Suprapubic skin (tissue), 4 donors: ENCODE measurements around the gene RTL5. TPM values are rescaled to one million over a fixed set of nuclear protein-coding genes. Genes with fewer than 3 reads are reported as not detected.
"Not testable (repeated sequence)": the region's sequence is repeated elsewhere in the genome, so short reads cannot be mapped to it uniquely, and the experiment has no call there.

ENCODE experiments used
- DNase-seq, 2 donors: peaks; one replicate each; pipeline ENCODE4 v3.0.0-alpha.2; 2019; ENCODE audit warnings: low spot score in 2 of 2
- H3K27ac ChIP-seq: fragments of 200-600 bp; sonication (generic); one replicate; pipeline ENCODE4 v1.5.1; 2019
- H3K27me3 ChIP-seq: fragments of 200-600 bp; sonication (generic); one replicate; pipeline ENCODE4 v1.5.1; 2019
- H3K36me3 ChIP-seq: fragments of 200-600 bp; sonication (generic); one replicate; pipeline ENCODE4 v1.5.1; 2019
- H3K4me1 ChIP-seq: fragments of 200-600 bp; sonication (generic); one replicate; pipeline ENCODE4 v1.5.1; 2019
- H3K4me3 ChIP-seq: fragments of 200-600 bp; sonication (generic); one replicate; pipeline ENCODE4 v1.5.1; 2019; ENCODE audit warnings: mild to moderate bottlenecking
- H3K9me3 ChIP-seq: fragments of 200-600 bp; sonication (generic); one replicate; pipeline ENCODE4 v1.5.1; 2019
- EP300 ChIP-seq: sonication (generic); formaldehyde crosslinking; IDR thresholded peaks from one replicate; pipeline ENCODE4 v1.6.1; 2017; ENCODE audit warnings: antibody characterized with exemption
- POLR2A ChIP-seq, 2 donors: fragments of 450-650 bp; IDR thresholded peaks; one replicate each; pipeline ENCODE4 v1.6.1; 2017; ENCODE audit warnings: antibody characterized with exemption in 2 of 2, mild to moderate bottlenecking in 2 of 2, moderate library complexity in 2 of 2
- POLR2AphosphoS5 ChIP-seq, 3 donors: sonication (generic); formaldehyde crosslinking; IDR thresholded peaks; one replicate each; pipeline ENCODE4 v1.6.1; 2017; ENCODE audit warnings: antibody characterized with exemption in 3 of 3
- WGBS: methylation state at CpG from one replicate; pipeline ENCODE4 v1.1.5; 2018; 5-methylcytosine and 5-hydroxymethylcytosine counted together
- total RNA-seq, 4 donors: library from RNA; depleted of rRNA; stranded (reverse); fragments of >200 nt; gene quantifications; one replicate each; pipeline ENCODE4 v1.1.0, GENCODE V29; 2016
- TF ChIP-seq, protein P1 (sequence below), 2 donors: fragments of 200-600 bp in 1 of 2; fragments of 450-650 bp in 1 of 2; sonication (generic) in 1 of 2; IDR thresholded peaks; one replicate each; pipeline ENCODE4 v1.5.1; 2016 to 2019; ENCODE audit warnings: antibody characterized with exemption in 2 of 2, mild to moderate bottlenecking in 1 of 2, moderate library complexity in 1 of 2

The RTL5 gene
- total RNA-seq: 1 to 10 TPM; 1.2 to 2.4 (median 1.3) TPM

DNA sequence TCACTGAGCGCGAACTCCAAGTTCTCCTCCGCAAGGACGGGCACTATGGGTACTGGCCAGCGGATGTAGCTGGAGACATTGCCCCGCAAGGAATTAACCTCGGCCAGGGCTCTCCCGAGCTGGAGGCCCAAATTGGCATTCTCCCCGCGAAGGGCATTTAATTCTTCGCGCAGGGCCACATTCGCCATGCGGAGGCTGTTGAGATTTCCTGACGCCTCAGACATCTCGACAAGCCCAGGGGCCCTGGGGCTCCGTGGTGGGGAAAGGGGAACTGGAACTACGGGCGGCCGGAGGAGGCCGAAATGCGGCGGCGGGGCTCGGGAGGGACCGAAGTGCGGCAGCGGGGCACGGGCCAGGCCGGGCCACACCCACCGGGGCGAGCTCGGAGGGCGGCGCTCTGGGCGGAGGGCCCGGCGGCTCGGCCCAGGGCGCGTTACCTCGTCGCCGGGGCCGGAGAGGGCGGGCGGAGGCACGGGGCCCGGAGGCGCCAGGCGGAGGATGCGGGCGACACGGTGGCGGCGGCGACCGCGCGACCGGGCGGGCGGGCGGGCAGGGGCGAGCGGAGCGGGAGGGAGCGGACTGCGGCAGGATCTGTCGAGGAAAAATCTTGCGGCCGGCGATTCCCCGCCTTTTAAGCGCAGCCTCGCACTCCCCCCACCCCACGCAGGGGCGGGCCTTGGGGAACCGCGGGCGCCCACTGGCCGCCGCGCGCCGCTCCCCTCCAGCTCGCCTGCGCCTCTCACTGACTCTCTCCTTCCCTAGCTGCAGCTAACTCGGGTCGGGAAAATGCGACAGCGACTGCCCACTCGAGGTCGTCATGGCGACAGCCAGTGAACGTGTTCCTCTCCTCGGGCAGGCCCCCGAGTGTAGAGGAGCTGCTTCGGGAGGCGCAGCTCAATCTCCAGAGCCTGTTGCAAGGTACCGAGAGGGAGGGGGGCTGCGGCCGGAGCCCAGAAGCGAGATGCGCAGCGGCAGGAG lies at the start of gene RTL5:
RTL5 (minus strand) TSS at position 599 of the 978 bp plus-strand sequence.
- H3K9me3 ChIP-seq: no peaks in the 10 kb centered on the region
- H3K27me3 ChIP-seq: no peaks in the 10 kb centered on the region
- no peak for TF ChIP-seq POLR2A (IDR thresholded peaks at IDR 0.05)
- TF ChIP-seq, protein P1, sequence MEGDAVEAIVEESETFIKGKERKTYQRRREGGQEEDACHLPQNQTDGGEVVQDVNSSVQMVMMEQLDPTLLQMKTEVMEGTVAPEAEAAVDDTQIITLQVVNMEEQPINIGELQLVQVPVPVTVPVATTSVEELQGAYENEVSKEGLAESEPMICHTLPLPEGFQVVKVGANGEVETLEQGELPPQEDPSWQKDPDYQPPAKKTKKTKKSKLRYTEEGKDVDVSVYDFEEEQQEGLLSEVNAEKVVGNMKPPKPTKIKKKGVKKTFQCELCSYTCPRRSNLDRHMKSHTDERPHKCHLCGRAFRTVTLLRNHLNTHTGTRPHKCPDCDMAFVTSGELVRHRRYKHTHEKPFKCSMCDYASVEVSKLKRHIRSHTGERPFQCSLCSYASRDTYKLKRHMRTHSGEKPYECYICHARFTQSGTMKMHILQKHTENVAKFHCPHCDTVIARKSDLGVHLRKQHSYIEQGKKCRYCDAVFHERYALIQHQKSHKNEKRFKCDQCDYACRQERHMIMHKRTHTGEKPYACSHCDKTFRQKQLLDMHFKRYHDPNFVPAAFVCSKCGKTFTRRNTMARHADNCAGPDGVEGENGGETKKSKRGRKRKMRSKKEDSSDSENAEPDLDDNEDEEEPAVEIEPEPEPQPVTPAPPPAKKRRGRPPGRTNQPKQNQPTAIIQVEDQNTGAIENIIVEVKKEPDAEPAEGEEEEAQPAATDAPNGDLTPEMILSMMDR (IDR thresholded peaks at IDR 0.05): no peak
- no peak for TF ChIP-seq EP300
- no peak for TF ChIP-seq POLR2AphosphoS5 (IDR thresholded peaks at IDR 0.05)
- H3K4me1 ChIP-seq: peaks cover 16% of the 10 kb centered on the region
- peak; percentile 89 to 92 for DNase-seq
- peak within 1 kb of the TSS; percentile 78 for H3K27ac ChIP-seq
- no peaks in the 10 kb centered on the region for H3K36me3 ChIP-seq
- WGBS: 23% methylated on average over 18 of the region's 106 CpGs
- peak within 1 kb of the TSS; percentile 51 for H3K4me3 ChIP-seq

DNA sequence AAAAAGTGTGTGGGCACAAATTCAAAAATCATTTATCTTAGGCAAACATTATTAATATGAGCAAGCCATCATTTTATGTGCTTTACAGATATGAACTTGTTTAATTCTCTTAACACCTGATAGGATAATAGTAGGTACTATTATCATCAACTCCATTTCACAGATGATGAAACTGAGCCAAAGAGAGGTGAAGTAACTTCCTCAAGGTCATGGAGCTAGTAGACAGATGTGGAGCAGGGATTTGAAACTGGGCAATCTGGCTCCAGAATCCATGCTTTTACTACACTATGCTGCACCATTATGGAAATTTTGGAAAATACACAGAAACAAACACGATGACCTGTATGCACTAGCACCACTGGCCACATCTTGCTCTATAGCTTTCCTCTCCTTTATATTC lies 48.8 kb upstream of the RTL5 start:
- H3K9me3 ChIP-seq: no peaks in the 10 kb centered on the region
- H3K4me3 ChIP-seq: peak overlapping the region; percentile 65
- 50% methylated on average over 1 of the region's 1 CpG for WGBS
- peaks cover 8% of the 10 kb centered on the region for H3K4me1 ChIP-seq
- no peaks in the 10 kb centered on the region for H3K36me3 ChIP-seq
- TF ChIP-seq, protein P1 (IDR thresholded peaks at IDR 0.05): no peak
- TF ChIP-seq EP300: no peak
- TF ChIP-seq POLR2A (IDR thresholded peaks at IDR 0.05): no peak
- TF ChIP-seq POLR2AphosphoS5 (IDR thresholded peaks at IDR 0.05): no peak
- H3K27ac ChIP-seq: peak overlapping the region; percentile 85
- DNase-seq: no peak
- no peaks in the 10 kb centered on the region for H3K27me3 ChIP-seq

DNA sequence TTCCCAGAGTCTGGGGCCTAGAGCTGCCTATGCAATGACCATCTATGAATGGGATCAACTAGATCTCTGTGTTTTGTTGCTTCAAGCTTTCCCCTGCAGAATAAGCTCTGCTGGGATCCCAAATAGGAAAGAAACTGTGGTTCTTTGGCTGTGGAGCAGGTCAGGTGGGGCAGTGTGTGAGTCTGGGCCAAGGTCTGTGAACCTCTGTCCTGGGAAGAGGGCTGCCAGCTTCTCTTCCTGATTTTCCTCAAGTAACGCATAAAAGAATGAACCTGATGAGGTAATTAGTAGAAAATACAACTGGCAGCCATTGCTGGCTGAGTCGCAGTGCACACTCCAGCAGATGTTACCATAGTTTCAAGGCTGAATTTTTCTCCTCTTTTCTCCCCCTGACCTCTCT lies 45.3 kb upstream of the RTL5 start:
- TF ChIP-seq POLR2A (IDR thresholded peaks at IDR 0.05) (no peak), POLR2AphosphoS5 (IDR thresholded peaks at IDR 0.05) (no peak), EP300 (no peak)
- TF ChIP-seq, protein P1 (IDR thresholded peaks at IDR 0.05): no peak
- 56% methylated on average over 2 of the region's 2 CpGs for WGBS
- Histone ChIP-seq H3K27ac (no peak overlapping the region), H3K4me1 (no peaks in the 10 kb centered on the region), H3K4me3 (no peak overlapping the region), H3K9me3 (no peaks in the 10 kb centered on the region), H3K27me3 (no peaks in the 10 kb centered on the region), H3K36me3 (no peaks in the 10 kb centered on the region)
- DNase-seq: no peak

DNA sequence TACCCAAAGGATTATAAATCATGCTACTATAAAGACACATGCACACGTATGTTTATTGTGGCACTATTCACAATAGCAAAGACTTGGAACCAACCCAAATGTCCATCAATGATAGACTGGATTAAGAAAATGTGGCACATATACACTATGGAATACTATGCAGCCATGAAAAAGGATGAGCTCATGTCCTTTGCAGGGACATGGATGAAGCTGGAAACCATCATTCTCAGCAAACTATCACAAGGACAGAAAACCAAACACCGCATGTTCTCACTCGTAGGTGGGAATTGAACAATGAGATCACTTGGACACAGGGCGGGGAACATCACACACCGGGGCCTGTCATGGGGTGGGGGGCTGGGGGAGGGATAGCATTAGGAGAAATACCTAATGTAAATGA lies 44.6 kb upstream of the RTL5 start:
- H3K9me3 ChIP-seq, H3K4me1 ChIP-seq, H3K27me3 ChIP-seq, H3K4me3 ChIP-seq, H3K27ac ChIP-seq, DNase-seq, H3K36me3 ChIP-seq: not testable (repeated sequence)
- 79% methylated on average over 5 of the region's 5 CpGs for WGBS

DNA sequence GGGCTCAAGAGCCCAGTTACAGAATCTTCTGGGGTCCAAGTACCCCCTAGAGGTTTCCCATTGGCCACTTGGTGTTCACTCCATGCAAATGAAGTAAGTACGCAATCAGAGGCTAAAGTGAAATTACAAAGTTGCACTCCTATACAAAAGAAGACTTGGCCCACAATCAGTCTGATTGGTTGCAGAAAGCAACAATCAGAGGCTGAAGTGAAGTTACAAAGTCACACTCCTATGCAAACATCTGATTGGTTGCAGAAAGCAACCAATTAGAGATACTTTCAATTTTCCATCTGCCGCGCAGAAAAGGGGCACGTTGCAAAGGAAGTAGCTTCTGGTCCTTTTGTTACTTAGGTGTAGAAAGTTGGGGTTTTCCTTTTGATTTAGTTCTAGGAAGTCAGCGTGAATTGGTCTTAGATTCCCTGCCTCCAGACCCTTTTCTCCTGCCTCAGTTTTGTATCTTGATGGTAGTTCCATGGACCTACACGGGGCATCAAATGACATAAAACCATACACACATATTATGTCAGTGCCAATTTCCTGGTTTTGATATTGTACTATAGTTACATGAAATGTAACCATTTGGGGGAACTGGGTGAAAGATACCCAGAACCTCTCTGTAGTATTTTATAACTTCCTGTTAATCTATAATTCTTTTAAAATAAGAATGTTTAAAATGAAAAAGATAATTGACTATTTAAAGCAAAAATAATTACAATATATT lies 37.5 kb upstream of the RTL5 start:
- 62% methylated on average over 6 of the region's 6 CpGs for WGBS
- DNase-seq: no peak
- H3K27me3 ChIP-seq: no peaks in the 10 kb centered on the region
- peak overlapping the region; percentile 9 for H3K4me3 ChIP-seq
- no peaks in the 10 kb centered on the region for H3K9me3 ChIP-seq
- no peak overlapping the region for H3K27ac ChIP-seq
- TF ChIP-seq, protein P1 (IDR thresholded peaks at IDR 0.05): no peak
- H3K36me3 ChIP-seq: no peaks in the 10 kb centered on the region
- H3K4me1 ChIP-seq: no peaks in the 10 kb centered on the region
